Right lung (tissue), 5 donors: ENCODE results near the gene FES. TPM values are rescaled to one million over a fixed set of nuclear protein-coding genes. Genes with fewer than 3 reads are reported as not detected.
"Not testable (repeated sequence)": the region's sequence is repeated elsewhere in the genome, so short reads cannot be mapped to it uniquely, and the experiment has no call there.

Source experiments
- DNase-seq, 2 donors: peaks; one replicate each; pipeline ENCODE4 v3.0.0-alpha.2; 2013
- polyA plus RNA-seq, 5 donors: library from polyadenylated mRNA; unstranded; fragments of 120-200 nt; gene quantifications; one replicate each; pipeline versions ENCODE4 v1.2.1 to v1.2.3, GENCODE V29; 2013; ENCODE audit warnings: inconsistent platforms in 1 of 5, low replicate concordance in 1 of 5; ENCODE audit not compliant: insufficient read length in 5 of 5, insufficient read depth in 1 of 5

FES gene
- polyA plus RNA-seq, 5 donors: 19.0 to 31.2 (median 21.9) TPM

- DNase-seq: no peak
These were observed 7.1 kb downstream of the FES start for GRCh38 chr15:90891346-90891949.

GRCh38 chr15:90892023-90892422 lies 7.7 kb downstream of the FES start:
- DNase-seq: no peak

- no peak for DNase-seq
These were observed 8.3 kb downstream of the FES start for GRCh38 chr15:90892498-90893174.

- DNase-seq: no peak
These were observed 9.1 kb downstream of the FES start for GRCh38 chr15:90893175-90894090.

- no peak for DNase-seq
These were observed 11.3 kb downstream of the FES start for GRCh38 chr15:90895571-90896117.

- not testable (repeated sequence) for DNase-seq
These were observed 12.9 kb downstream of the FES start for GRCh38 chr15:90897131-90897655.

GRCh38 chr15:90901175-90902039 lies 17.1 kb downstream of the FES start:
- DNase-seq: no peak

GRCh38 chr15:90902040-90902839 lies 17.9 kb downstream of the FES start:
- DNase-seq: peak; percentile 83 to 85

- no peak for DNase-seq
These were observed 18.8 kb downstream of the FES start, which contains the start of gene MAN2A2 for GRCh38 chr15:90902840-90903732. Gene MAN2A2 (plus strand): TSS chr15:90903302. CDS start chr15:90904208, 906 bp downstream.

GRCh38 chr15:90903733-90904536 lies 19.6 kb downstream of the FES start:
- DNase-seq: no peak

- DNase-seq: no peak
These were observed 20.4 kb downstream of the FES start for GRCh38 chr15:90904746-90905145.

- no peak for DNase-seq
These were observed 21.2 kb downstream of the FES start for GRCh38 chr15:90905306-90906180.

GRCh38 chr15:90906181-90906849 lies 22.0 kb downstream of the FES start:
- no peak for DNase-seq

GRCh38 chr15:90907051-90907660 lies 22.9 kb downstream of the FES start:
- DNase-seq: no peak

GRCh38 chr15:90907838-90908507 lies 23.7 kb downstream of the FES start:
- no peak for DNase-seq
